HCT116 (cell line): ENCODE results near the gene MOB3B. TPM values are rescaled to one million over a fixed set of nuclear protein-coding genes. Genes with fewer than 3 reads are reported as not detected.

Experiments used
- ATAC-seq: fragments of 200-7000 bp; cut with Tn5 transposase; 2 replicates; pipeline ENCODE4 v1.9.1; 2020; ENCODE audit warnings: mild to moderate bottlenecking, moderate library complexity
- BruUV-seq: library from RNA; stranded (reverse); fragments of 400-500 nt; replicated peaks from 2 replicates; lab custom pipeline; 2021; lab: Mats Ljungman, UMichigan
- CTCF ChIA-PET: fragments of 300-600 bp; sonication (Branson Sonifier 250); formaldehyde crosslinking; loops from one replicate; lab custom pipeline; 2021; ENCODE audit warnings: antibody characterized with exemption; lab: Charles Lee
- POLR2A ChIA-PET: fragments of 300-600, 350-600 bp; sonication (Branson Sonifier 250); formaldehyde crosslinking; loops from one replicate; lab custom pipeline; 2021; ENCODE audit warnings: antibody characterized with exemption; lab: Charles Lee
- RAD21 ChIA-PET, 2 experiments: fragments of 300-600 bp; sonication (Branson Sonifier 250); formaldehyde crosslinking; loops; one replicate each; lab custom pipeline; 2023; ENCODE audit warnings: low total read pairs in 2 of 2; ENCODE audit not compliant: uncharacterized antibody in 2 of 2, unreplicated experiment in 2 of 2, low non-redundant PET in 1 of 2; lab: Charles Lee
- DNase-seq: peaks from one replicate; pipeline ENCODE4 v3.0.0-alpha.2; 2010; ENCODE audit warnings: low read depth, low spot score
- H2AFZ ChIP-seq: fragments of 200-600 bp; shearing (Covaris generic), sonication (generic); 2 replicates; pipeline ENCODE4 v1.6.1; 2017; ENCODE audit warnings: low read depth, mixed run types, mixed read lengths, antibody characterized with exemption, low read length; ENCODE audit not compliant: poor library complexity, severe bottlenecking
- H3K27ac ChIP-seq: 2 replicates; pipeline ENCODE4 v1.5.1; 2012; ENCODE audit warnings: low read depth, low read length
- H3K27me3 ChIP-seq: fragments of 200-600 bp; sonication (generic); 2 replicates; pipeline ENCODE4 v1.6.1; 2016; ENCODE audit warnings: mixed run types, low read length, mixed read lengths; ENCODE audit not compliant: insufficient read depth
- H3K36me3 ChIP-seq, 2 experiments: fragments of 200-500 bp in 1 of 2; fragments of 200-600 bp in 1 of 2; sonication (Bioruptor generic) in 1 of 2; sonication (generic) in 1 of 2; 2 replicates each; pipeline versions ENCODE4 v1.5.1 to v1.6.1; 2014 to 2016; ENCODE audit warnings: low read length in 2 of 2, inconsistent platforms in 1 of 2, mixed read lengths in 1 of 2, mixed run types in 1 of 2; ENCODE audit not compliant: insufficient read depth in 2 of 2, control insufficient read depth in 1 of 2
- H3K4me1 ChIP-seq, 2 experiments: fragments of 200-600 bp in 1 of 2; sonication (generic) in 1 of 2; 2 replicates each; pipeline versions ENCODE4 v1.5.1 to v1.6.1; 2012 to 2017; ENCODE audit warnings: low read length in 2 of 2, inconsistent platforms in 1 of 2, mild to moderate bottlenecking in 1 of 2, mixed read lengths in 1 of 2, mixed run types in 1 of 2, moderate library complexity in 1 of 2; ENCODE audit not compliant: insufficient read depth in 2 of 2, control insufficient read depth in 1 of 2
- H3K4me2 ChIP-seq: fragments of 200-600 bp; sonication (generic); 2 replicates; pipeline ENCODE4 v1.6.1; 2017; ENCODE audit warnings: mixed run types, low read length, mixed read lengths
- H3K4me3 ChIP-seq, 2 experiments: fragments of 200-600 bp in 1 of 2; sonication (generic) in 1 of 2; replicated peaks in 1 of 2; 2 replicates each; pipeline ENCODE4 v1.5.1; 2011 to 2016; ENCODE audit warnings: low read length in 2 of 2, control low read depth in 1 of 2, low read depth in 1 of 2, mild to moderate bottlenecking in 1 of 2, mixed read lengths in 1 of 2, mixed run types in 1 of 2
- H3K79me2 ChIP-seq: fragments of 200-600 bp; sonication (generic); 2 replicates; pipeline ENCODE4 v1.6.1; 2017; ENCODE audit warnings: mild to moderate bottlenecking, mixed run types, low read length, moderate library complexity, mixed read lengths; ENCODE audit not compliant: insufficient read depth
- H3K9ac ChIP-seq: fragments of 200-600 bp; sonication (generic); 2 replicates; pipeline ENCODE4 v1.6.1; 2016; ENCODE audit warnings: low read length, mixed read lengths
- H3K9me2 ChIP-seq: fragments of 200-600 bp; sonication (generic), shearing (Covaris generic); 2 replicates; pipeline ENCODE4 v1.6.1; 2017; ENCODE audit warnings: mixed run types, mild to moderate bottlenecking, moderate library complexity; ENCODE audit not compliant: insufficient read depth
- H3K9me3 ChIP-seq, 2 experiments: fragments of 200-500 bp in 1 of 2; fragments of 200-600 bp in 1 of 2; sonication (Bioruptor generic) in 1 of 2; sonication (generic) in 1 of 2; 2 replicates each; pipeline ENCODE4 v1.6.1; 2014 to 2017; ENCODE audit warnings: low read length in 2 of 2, mixed read lengths in 2 of 2, inconsistent platforms in 1 of 2, low read depth in 1 of 2, mild to moderate bottlenecking in 1 of 2, mixed run types in 1 of 2, moderate library complexity in 1 of 2; ENCODE audit not compliant: control insufficient read depth in 1 of 2, insufficient read depth in 1 of 2
- H4K20me1 ChIP-seq: fragments of 200-600 bp; sonication (generic), shearing (Covaris generic); 2 replicates; pipeline ENCODE4 v1.6.1; 2017; ENCODE audit warnings: mixed run types, mild to moderate bottlenecking, moderate library complexity; ENCODE audit not compliant: insufficient read depth
- CEBPB ChIP-seq: IDR thresholded peaks from 2 replicates; pipeline ENCODE4 v1.6.1; 2012; ENCODE audit warnings: low read depth
- EGR1 ChIP-seq: IDR thresholded peaks from 2 replicates; pipeline ENCODE4 v1.6.1; 2012; ENCODE audit warnings: low read depth
- EZH2phosphoT487 ChIP-seq: fragments of 200-600 bp; IDR thresholded peaks from 2 replicates; pipeline ENCODE4 v1.6.1; 2018; ENCODE audit warnings: antibody characterized with exemption, borderline replicate concordance
- JUND ChIP-seq: IDR thresholded peaks from 2 replicates; pipeline ENCODE4 v1.6.1; 2012
- POLR2A ChIP-seq: IDR thresholded peaks from 2 replicates; pipeline ENCODE4 v1.7.0; 2011; ENCODE audit warnings: borderline replicate concordance; ENCODE audit not compliant: insufficient read depth, insufficient read length; ENCODE audit errors: extremely low read depth
- POLR2AphosphoS5 ChIP-seq: IDR thresholded peaks from 2 replicates; pipeline ENCODE4 v1.6.1; 2011; ENCODE audit warnings: mild to moderate bottlenecking, low read depth, low read length, moderate library complexity
- RAD21 ChIP-seq: IDR thresholded peaks from 2 replicates; pipeline ENCODE4 v1.6.1; 2012; ENCODE audit warnings: low read depth, mild to moderate bottlenecking
- SIN3A ChIP-seq: IDR thresholded peaks from 2 replicates; pipeline ENCODE4 v1.6.1; 2012; ENCODE audit warnings: low read depth
- SP1 ChIP-seq: IDR thresholded peaks from 2 replicates; pipeline ENCODE4 v1.6.1; 2012; ENCODE audit warnings: low read depth
- TCF7L2 ChIP-seq: IDR thresholded peaks from 2 replicates; pipeline ENCODE4 v1.7.0; 2011; ENCODE audit warnings: borderline replicate concordance, inconsistent platforms; ENCODE audit not compliant: insufficient read depth, insufficient read length; ENCODE audit errors: extremely low read depth
- ZFX ChIP-seq: fragments of 450-650 bp; IDR thresholded peaks from 2 replicates; pipeline ENCODE4 v1.6.1; 2017
- ZNF274 ChIP-seq: fragments of 200-500 bp; sonication (Bioruptor generic); IDR thresholded peaks from 2 replicates; pipeline ENCODE4 v1.6.1; 2014; ENCODE audit warnings: mild to moderate bottlenecking, low read depth, low read length, inconsistent platforms
- intact Hi-C: fragments of 100-400 bp; cut with micrococcal nuclease; formaldehyde crosslinking; loops from 2 replicates; pipeline ENCODE4 v1.10.0; 2022
- total RNA-seq: library from RNA; stranded (reverse); gene quantifications from one replicate; pipeline ENCODE4 v1.2.1, GENCODE V29; 2021; ENCODE audit not compliant: unreplicated experiment
- TF ChIP-seq, protein P1 (sequence below): IDR thresholded peaks from 2 replicates; pipeline ENCODE4 v1.6.1; 2012
- TF ChIP-seq, protein P2 (sequence below): IDR thresholded peaks from 2 replicates; pipeline ENCODE4 v1.6.1; 2011; ENCODE audit warnings: mild to moderate bottlenecking, low read length, moderate library complexity; ENCODE audit not compliant: insufficient replicate concordance; ENCODE audit errors: extremely low read depth

Gene MOB3B
- total RNA-seq, 1 experiment from 2014 or later = 1.2 TPM

DNA sequence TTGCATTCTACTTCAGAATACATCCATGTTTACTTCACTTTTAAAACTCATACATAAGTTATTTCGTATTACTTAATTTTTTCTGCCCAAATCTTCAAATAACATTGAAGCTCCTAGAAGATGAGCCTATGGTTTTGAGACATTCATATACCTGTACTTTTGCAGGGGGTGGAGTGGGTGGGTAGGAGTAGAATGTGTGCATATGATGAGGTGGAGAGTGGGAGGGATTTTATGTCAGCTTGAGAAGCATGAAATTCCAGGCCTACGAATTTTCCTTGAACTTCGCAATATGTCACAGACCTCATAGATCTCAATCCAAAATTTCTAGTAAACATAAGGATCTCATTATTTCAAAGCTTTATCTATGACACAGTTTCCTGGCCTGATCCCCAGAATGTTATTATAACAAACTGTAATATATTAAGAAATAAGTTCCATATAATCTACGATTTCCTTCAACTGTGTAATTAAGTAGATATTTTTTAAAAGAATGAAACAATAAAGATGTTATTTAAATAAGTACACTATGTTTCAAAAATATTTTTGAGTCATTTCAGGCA, 19.7 kb upstream of the MOB3B start:
- RAD21 ChIA-PET = no interaction called here
- H3K9me3 ChIP-seq = no peaks in the 10 kb centered on the region
- no peaks in the 10 kb centered on the region for H3K9me2 ChIP-seq
- no peak overlapping the region for H3K27ac ChIP-seq
- H3K79me2 ChIP-seq = no peaks in the 10 kb centered on the region
- no peak overlapping the region for H3K4me3 ChIP-seq
- POLR2A ChIA-PET = no interaction called here
- TF ChIP-seq, protein P1, sequence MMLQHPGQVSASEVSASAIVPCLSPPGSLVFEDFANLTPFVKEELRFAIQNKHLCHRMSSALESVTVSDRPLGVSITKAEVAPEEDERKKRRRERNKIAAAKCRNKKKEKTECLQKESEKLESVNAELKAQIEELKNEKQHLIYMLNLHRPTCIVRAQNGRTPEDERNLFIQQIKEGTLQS = no peak
- TF ChIP-seq RAD21 = no peak
- TF ChIP-seq POLR2AphosphoS5 = no peak
- TF ChIP-seq EGR1 = no peak
- TF ChIP-seq CEBPB = no peak
- TF ChIP-seq, all 23 proteins: peak for 0
- no peaks in the 10 kb centered on the region for H3K4me1 ChIP-seq
- H3K9ac ChIP-seq = no peak overlapping the region
- H3K36me3 ChIP-seq = no peaks in the 10 kb centered on the region
- intact Hi-C loops = no loop called here
- no peaks in the 10 kb centered on the region for H4K20me1 ChIP-seq
- H3K4me2 ChIP-seq = no peak overlapping the region
- H3K27me3 ChIP-seq = no peaks in the 10 kb centered on the region
- DNase-seq (no peak), ATAC-seq (no peak)
- CTCF ChIA-PET = interaction anchor here (3.2 kb wide), 1 partner anchor 216 kb away, joined by 18 read pairs; no protein-coding TSS in a partner anchor
- BruUV-seq = no TSS peak
- H2AFZ ChIP-seq = no peak overlapping the region

DNA sequence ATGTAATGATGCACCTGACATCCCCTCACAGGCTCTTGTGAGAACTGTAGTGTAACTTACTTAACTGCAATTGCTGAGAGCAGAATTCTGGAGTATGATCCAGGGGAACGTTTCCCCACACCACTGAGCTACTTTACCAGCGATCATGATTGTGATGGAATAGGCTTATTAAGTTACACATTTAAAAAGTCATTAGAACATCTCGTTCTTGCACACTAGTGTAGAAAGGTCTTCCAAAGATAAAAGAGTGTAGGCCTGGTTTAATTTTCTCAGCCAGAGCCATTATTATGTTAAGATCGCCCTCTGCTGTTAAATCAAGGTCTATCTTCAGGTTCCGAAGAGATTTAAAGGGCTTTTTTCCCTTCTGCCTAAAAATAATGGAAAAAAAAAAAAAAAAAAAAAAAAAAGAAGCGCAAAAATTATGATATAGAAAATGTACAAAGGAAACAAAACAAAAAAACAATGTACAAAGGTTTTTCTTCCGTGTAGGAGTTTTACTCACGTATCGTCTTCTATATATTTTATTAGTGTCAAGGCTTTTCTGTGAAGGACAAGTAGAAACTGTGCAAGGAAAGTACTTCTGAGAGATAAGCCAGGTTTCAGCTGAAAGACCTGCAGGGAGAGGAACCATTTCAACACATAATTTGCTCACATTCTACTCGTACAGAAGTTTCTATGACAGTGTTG, 18.6 kb upstream of the MOB3B start:
- BruUV-seq = no TSS peak
- Histone ChIP-seq H3K27me3 (no peaks in the 10 kb centered on the region), H3K4me2 (no peak overlapping the region), H3K27ac (no peak overlapping the region), H3K36me3 (no peaks in the 10 kb centered on the region), H3K9me3 (no peaks in the 10 kb centered on the region), H4K20me1 (no peaks in the 10 kb centered on the region), H3K4me3 (no peak overlapping the region), H3K4me1 (no peaks in the 10 kb centered on the region), H3K79me2 (no peaks in the 10 kb centered on the region), H3K9ac (no peak overlapping the region), H3K9me2 (no peaks in the 10 kb centered on the region), H2AFZ (no peak overlapping the region)
- ATAC-seq (peak; percentile 62; the same call in 1 of the 2 replicates), DNase-seq (peak; percentile 19)
- ChIA-PET CTCF (interaction anchor here (0.7 to 3.2 kb wide), 2 partner anchors 14 to 215 kb away, joined by 3 to 18 read pairs; no protein-coding TSS in a partner anchor), RAD21 (interaction anchor here in 1 of 2 experiments (0.7 kb wide), 1 partner anchor 50 kb away, joined by 3 read pairs; no protein-coding TSS in a partner anchor), POLR2A (no interaction called here)
- intact Hi-C loops = loop anchor here (1.0 kb wide), 2 partner anchors 215 to 301 kb away; no protein-coding TSS in a partner anchor
- TF ChIP-seq ZFX (no peak), ZNF274 (no peak), EZH2phosphoT487 (no peak), RAD21 (peak; percentile 60), EGR1 (no peak), SIN3A (no peak), POLR2AphosphoS5 (no peak), TCF7L2 (no peak), JUND (no peak), POLR2A (no peak), SP1 (no peak)
- TF ChIP-seq, protein P2, sequence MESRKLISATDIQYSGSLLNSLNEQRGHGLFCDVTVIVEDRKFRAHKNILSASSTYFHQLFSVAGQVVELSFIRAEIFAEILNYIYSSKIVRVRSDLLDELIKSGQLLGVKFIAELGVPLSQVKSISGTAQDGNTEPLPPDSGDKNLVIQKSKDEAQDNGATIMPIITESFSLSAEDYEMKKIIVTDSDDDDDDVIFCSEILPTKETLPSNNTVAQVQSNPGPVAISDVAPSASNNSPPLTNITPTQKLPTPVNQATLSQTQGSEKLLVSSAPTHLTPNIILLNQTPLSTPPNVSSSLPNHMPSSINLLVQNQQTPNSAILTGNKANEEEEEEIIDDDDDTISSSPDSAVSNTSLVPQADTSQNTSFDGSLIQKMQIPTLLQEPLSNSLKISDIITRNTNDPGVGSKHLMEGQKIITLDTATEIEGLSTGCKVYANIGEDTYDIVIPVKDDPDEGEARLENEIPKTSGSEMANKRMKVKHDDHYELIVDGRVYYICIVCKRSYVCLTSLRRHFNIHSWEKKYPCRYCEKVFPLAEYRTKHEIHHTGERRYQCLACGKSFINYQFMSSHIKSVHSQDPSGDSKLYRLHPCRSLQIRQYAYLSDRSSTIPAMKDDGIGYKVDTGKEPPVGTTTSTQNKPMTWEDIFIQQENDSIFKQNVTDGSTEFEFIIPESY = no peak
- TF ChIP-seq, protein P1 = no peak
